MCF 10A (cell line): ENCODE measurements around the gene HMGN4. TPM values are rescaled to one million over a fixed set of nuclear protein-coding genes. Genes with fewer than 3 reads are reported as not detected.

Source experiments
- BruUV-seq: library from RNA; stranded (reverse); fragments of 400-500 nt; replicated peaks from 2 replicates; lab custom pipeline; 2021; lab: Mats Ljungman, UMichigan
- CTCF ChIA-PET: fragments of 300-600 bp; sonication (Branson Sonifier 250); formaldehyde crosslinking; extraction: SDS; loops from one replicate; lab custom pipeline; 2021; ENCODE audit warnings: antibody characterized with exemption, inconsistent platforms; lab: Yijun Ruan, JAX
- POLR2A ChIA-PET: fragments of 300-600, 350-650 bp; sonication (Branson Sonifier 250); formaldehyde crosslinking; extraction: SDS; loops from one replicate; lab custom pipeline; 2020; ENCODE audit warnings: antibody characterized with exemption, inconsistent platforms; lab: Yijun Ruan, JAX
- DNase-seq: peaks from one replicate; pipeline ENCODE4 v3.0.0-alpha.2; 2018; ENCODE audit not compliant: unreplicated experiment
- H3K27ac Mint-ChIP-seq: one replicate; pipeline ENCODE4 v1.8.0; 2022; ENCODE audit warnings: mild to moderate bottlenecking, low read depth, mixed read lengths; ENCODE audit not compliant: unreplicated experiment
- H3K27me3 Mint-ChIP-seq: one replicate; pipeline ENCODE4 v1.8.0; 2022; ENCODE audit warnings: mixed read lengths; ENCODE audit not compliant: insufficient read depth, unreplicated experiment
- H3K36me3 Mint-ChIP-seq: one replicate; pipeline ENCODE4 v1.8.0; 2022; ENCODE audit warnings: mild to moderate bottlenecking, moderate library complexity, mixed read lengths; ENCODE audit not compliant: insufficient read depth, unreplicated experiment
- H3K4me1 Mint-ChIP-seq: one replicate; pipeline ENCODE4 v1.8.0; 2022; ENCODE audit warnings: mixed read lengths; ENCODE audit not compliant: insufficient read depth, unreplicated experiment
- H3K4me3 Mint-ChIP-seq: one replicate; pipeline ENCODE4 v1.8.0; 2022; ENCODE audit warnings: mild to moderate bottlenecking, moderate library complexity, mixed read lengths; ENCODE audit not compliant: unreplicated experiment
- H3K9me3 Mint-ChIP-seq: one replicate; pipeline ENCODE4 v1.8.0; 2022; ENCODE audit warnings: mixed read lengths; ENCODE audit not compliant: unreplicated experiment
- intact Hi-C: fragments of 100-400 bp; cut with micrococcal nuclease; formaldehyde crosslinking; loops from 2 replicates; pipeline ENCODE4 v1.14.1; 2022
- total RNA-seq: library from RNA; stranded (reverse); gene quantifications from 2 replicates; pipeline ENCODE4 v1.2.3, GENCODE V29; 2022
- TF ChIP-seq, protein P1 (sequence below): fragments of 200-600 bp; IDR thresholded peaks from one replicate; pipeline ENCODE4 v1.8.0; 2022; ENCODE audit warnings: antibody characterized with exemption, mild to moderate bottlenecking; ENCODE audit not compliant: unreplicated experiment

Gene HMGN4
- total RNA-seq, 1 experiment from 2014 or later: 71.7 TPM

DNA sequence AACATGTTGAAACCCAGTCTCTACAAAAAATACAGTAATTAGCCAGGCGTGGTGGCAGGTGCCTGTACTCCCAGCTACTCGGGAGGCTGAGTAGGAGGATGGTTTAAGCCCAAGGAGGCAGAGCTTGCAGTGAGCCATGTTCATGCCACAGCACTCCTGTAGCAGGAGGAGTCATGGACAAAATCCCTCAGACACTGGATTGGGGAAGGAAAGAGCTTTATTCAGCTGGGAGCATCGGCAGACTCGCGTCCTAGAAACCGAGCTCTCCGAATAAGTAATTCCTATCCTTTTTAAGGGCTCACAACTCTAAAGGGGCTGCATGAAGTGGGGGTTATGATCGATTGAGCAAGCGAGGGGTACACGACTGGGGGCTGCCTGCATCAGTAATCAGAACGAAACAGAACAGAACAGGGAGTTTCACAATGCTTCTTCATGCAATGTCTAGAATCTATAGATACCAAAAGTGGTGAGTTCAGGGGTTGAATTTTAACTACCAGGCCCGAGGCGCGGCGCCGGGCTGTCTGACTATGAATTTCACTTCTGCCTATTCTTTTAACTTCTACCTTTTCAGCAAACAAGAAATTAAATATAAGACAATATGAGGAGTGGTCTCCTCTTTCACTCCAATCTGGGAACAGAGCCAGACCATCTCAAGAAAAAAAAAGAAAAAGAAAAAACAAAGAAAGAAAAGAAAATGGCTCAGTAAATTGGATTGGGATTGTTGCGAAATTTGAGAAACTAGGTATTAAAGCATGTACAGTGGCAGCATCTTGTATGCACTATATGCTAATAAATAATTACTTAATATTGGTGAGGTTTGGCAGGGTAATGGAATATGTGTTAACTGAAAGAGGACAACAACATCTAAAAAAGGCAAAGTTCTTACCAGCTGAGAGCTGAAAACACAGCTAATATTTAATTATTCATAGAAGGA is 23.6 kb downstream of the HMGN4 start:
- no peak overlapping the region for H3K27ac Mint-ChIP-seq
- no peaks in the 10 kb centered on the region for H3K27me3 Mint-ChIP-seq
- no peaks in the 10 kb centered on the region for H3K36me3 Mint-ChIP-seq
- no TSS peak for BruUV-seq
- TF ChIP-seq, protein P1, sequence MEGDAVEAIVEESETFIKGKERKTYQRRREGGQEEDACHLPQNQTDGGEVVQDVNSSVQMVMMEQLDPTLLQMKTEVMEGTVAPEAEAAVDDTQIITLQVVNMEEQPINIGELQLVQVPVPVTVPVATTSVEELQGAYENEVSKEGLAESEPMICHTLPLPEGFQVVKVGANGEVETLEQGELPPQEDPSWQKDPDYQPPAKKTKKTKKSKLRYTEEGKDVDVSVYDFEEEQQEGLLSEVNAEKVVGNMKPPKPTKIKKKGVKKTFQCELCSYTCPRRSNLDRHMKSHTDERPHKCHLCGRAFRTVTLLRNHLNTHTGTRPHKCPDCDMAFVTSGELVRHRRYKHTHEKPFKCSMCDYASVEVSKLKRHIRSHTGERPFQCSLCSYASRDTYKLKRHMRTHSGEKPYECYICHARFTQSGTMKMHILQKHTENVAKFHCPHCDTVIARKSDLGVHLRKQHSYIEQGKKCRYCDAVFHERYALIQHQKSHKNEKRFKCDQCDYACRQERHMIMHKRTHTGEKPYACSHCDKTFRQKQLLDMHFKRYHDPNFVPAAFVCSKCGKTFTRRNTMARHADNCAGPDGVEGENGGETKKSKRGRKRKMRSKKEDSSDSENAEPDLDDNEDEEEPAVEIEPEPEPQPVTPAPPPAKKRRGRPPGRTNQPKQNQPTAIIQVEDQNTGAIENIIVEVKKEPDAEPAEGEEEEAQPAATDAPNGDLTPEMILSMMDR: no peak
- no peak overlapping the region for H3K4me3 Mint-ChIP-seq
- intact Hi-C loops: no loop called here
- no peak for DNase-seq
- ChIA-PET POLR2A (interaction anchor here (0.5 to 1.8 kb wide), 5 partner anchors 8 to 1030 kb away, joined by 3 to 6 read pairs (median 3); partner anchors contain the start of gene HMGN4), CTCF (interaction anchor here (0.6 kb wide), 1 partner anchor 595 kb away, joined by 5 read pairs; no protein-coding TSS in a partner anchor)
- H3K4me1 Mint-ChIP-seq: peaks cover 8% of the 10 kb centered on the region
- no peaks in the 10 kb centered on the region for H3K9me3 Mint-ChIP-seq

DNA sequence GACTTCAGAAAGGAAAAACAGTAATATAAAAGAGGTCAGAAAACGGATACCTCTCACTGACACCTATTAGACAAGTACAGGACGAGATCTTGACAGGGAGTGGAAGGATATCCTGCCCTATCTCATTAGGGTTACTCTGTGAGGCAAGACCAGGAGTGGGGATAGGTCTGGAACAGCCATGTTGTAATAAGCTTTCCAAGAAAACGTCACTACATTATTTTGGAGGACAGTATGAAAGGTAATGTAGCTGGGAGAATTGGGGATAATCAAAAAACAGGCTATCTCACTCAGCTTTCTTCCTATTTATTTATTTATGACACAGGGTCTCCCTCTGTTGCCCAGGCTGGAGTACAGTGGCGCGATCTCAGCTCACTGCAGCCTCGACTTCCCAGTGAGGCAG is 25.3 kb downstream of the HMGN4 start:
- no peak overlapping the region for H3K27ac Mint-ChIP-seq
- no TSS peak for BruUV-seq
- ChIA-PET POLR2A (interaction anchor here (0.6 to 1.6 kb wide), 2 partner anchors 234 to 366 kb away, joined by 3 read pairs; no protein-coding TSS in a partner anchor), CTCF (interaction anchor here (0.6 to 1.0 kb wide), 5 partner anchors 32 to 1784 kb away, joined by 3 to 6 read pairs (median 3); no protein-coding TSS in a partner anchor)
- no peak overlapping the region for H3K4me3 Mint-ChIP-seq
- peaks cover 8% of the 10 kb centered on the region for H3K36me3 Mint-ChIP-seq
- H3K4me1 Mint-ChIP-seq: no peaks in the 10 kb centered on the region
- H3K9me3 Mint-ChIP-seq: no peaks in the 10 kb centered on the region
- TF ChIP-seq, protein P1: no peak
- DNase-seq: no peak
- no peaks in the 10 kb centered on the region for H3K27me3 Mint-ChIP-seq
- intact Hi-C loops: no loop called here

DNA sequence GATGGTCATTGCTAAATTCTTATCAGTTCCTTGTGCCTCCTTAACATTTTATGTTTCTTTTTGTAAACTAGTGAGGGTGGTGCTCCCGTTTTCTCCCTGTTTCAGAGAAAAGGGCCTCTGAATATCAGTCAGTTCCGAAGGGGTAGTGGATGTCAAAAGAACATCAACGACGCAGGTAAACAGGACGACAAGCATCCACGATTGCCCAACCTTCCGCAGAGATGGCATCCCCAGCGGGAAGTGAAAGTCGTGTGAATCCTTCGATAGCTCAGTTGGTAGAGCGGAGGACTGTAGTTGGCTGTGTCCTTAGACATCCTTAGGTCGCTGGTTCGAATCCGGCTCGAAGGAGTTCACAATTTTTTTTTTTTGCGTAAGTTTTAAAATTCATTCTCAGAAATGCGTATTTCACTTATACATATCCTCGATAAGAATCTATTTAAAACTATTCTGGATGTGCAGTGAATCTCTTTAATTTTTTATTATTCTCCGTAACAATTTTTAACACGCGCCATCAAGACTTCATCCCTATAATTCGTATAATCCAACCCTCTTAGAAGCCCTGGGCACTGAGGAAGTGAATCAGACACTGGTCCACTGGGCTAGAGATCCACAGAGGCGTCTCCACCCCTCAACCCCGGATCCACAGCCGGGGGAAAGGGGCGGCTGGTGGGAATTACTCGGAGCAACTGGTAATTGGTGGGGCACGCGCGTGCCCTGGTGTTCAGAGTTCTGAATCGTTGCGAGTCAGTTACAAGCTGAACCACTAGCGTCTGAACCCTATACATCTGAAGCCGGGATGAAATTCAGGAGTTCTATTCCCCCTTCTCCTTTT is 30.7 kb downstream of the HMGN4 start:
- Mint-ChIP-seq H3K27me3 (no peaks in the 10 kb centered on the region), H3K36me3 (peaks cover 28% of the 10 kb centered on the region), H3K9me3 (no peaks in the 10 kb centered on the region), H3K27ac (peak overlapping the region; percentile 76), H3K4me1 (peaks cover 6% of the 10 kb centered on the region), H3K4me3 (peak overlapping the region; percentile 85)
- POLR2A ChIA-PET: interaction anchor here (0.5 to 2.3 kb wide), 19 partner anchors 8 to 1327 kb away, joined by 3 to 17 read pairs (median 4); partner anchors contain the start of gene HMGN4
- intact Hi-C loops: loop anchor here (1.0 to 5.0 kb wide), 5 partner anchors 13 to 226 kb away; partner anchors contain the start of gene BTN2A1
- TF ChIP-seq, protein P1: no peak
- no TSS peak for BruUV-seq
- DNase-seq: peak; percentile 96
- CTCF ChIA-PET: interaction anchor here (0.6 to 2.2 kb wide), 6 partner anchors 21 to 246 kb away, joined by 3 to 11 read pairs (median 4); no protein-coding TSS in a partner anchor
